Epidermal melanocyte (primary cell): Measurements from ENCODE around the gene CHADL.
"Not testable (repeated sequence)": the region's sequence is repeated elsewhere in the genome, so short reads cannot be mapped to it uniquely, and the experiment has no call there.

ENCODE experiments used
- DNase-seq: peaks from one replicate; pipeline ENCODE4 v3.0.0; 2011; ENCODE audit warnings: low spot score; ENCODE audit not compliant: insufficient read length

Gene CHADL

DNA sequence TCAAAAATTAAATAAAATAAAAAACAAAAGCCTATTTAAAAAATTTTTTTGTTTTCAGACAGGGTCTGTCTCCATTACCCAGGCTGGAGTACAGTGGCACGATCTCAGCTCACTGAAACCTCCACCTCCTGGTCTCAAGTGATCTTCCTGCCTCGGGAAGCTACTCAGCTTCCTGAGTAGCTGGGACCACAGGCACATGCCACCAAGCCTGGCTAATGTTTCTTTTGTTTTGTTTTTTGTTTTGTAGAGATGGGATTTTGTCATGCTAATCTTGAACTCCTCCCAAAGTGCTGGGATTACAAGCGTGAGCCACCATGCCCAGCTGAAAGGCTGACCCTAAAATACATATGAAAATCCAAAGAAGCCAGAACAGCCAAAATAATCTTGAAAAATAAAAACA is 56.1 kb downstream of the CHADL start:
- DNase-seq = no peak

DNA sequence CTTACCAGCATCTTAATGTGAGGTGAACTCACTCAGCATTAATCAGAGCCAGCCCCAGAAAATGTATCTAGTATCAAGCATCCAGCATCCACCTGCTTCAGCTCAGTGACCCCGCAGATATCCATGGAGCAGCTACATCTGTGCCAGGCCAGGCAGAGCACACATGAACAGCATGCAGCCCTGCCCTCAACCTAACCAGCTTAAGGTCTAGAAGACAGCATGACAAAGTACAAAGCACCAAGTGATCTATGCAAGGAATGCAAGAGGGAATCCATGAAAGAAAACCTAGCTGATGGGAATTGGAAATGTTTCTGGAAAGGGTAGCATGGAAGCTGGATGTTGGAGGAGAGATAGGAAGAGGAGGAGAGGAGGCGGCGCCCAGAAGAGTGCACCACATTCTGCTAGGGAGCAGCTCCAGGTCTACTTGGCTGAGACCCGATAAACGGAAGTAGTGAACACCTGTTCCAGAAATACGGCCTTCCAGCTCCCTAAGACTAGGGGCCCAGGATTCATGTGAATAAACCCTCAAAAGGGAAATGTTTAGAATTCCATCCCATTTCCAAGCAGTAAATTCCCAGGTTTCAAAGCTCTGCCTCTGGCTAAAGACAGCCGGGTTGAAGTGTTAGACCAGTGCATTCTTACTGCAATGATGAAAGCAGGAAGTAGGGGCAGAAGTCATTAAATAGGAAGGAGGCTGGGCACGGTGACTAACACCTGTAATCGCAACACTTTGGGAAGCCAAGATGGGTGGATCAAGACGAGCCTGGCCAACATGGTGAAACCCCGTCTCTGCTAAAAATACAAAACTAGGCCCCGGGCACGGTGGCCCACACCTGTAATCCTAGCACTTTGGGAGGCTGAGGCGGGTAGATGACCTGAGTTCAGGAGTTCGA is 59.1 kb downstream of the CHADL start:
- DNase-seq = no peak

DNA sequence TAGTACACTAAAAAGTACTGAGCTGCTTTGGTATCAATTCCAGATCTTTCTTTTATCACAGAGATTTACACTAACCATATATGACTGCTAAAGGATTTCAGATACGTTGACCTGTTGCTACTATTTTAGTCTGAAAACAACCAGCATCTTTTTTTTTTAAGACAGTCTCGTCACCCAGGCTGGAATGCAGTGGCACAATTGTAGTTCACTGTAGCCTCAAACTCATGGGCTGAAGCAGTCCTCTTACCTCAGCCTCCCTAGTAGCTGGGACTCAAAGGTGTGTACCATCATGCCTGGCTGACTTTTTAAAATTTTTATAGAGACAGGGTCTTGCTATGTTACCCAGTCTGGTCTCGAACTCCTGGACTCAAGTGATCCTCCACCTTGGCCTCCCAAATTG is 59.8 kb downstream of the CHADL start:
- DNase-seq = no peak

DNA sequence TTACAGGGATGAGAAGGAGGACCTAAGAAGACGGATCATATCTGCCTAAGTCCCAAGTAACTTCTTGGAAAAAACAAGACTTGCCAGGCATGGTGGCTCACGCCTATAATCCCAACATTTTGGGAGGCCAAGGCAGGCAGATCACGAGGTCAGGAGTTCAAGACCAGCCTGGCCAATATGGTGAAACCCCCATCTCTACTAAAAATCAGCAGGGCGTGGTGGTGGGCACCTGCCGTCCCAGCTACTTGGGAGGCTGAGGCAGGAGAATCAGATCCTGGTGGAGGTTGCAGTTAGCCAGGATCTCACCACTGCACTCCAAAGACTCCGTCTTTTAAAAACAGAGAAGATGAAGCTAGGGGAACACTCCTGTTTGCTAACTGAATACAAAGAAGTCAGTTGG is 60.4 kb downstream of the CHADL start:
- not testable (repeated sequence) for DNase-seq
